Spleen (tissue), 11 donors: ENCODE results near the gene F2RL3. TPM values are rescaled to one million over a fixed set of nuclear protein-coding genes. Genes with fewer than 3 reads are reported as not detected.

ENCODE experiments used
- DNase-seq: peaks from one replicate; pipeline ENCODE4 v3.0.0-alpha.2; 2020
- H3K27ac ChIP-seq, 8 donors: fragments of 200-600 bp; sonication (generic) in 7 of 8; 1 replicate in 4 of 8; 2 replicates in 4 of 8; pipeline versions ENCODE4 v1.5.0 to v1.8.0; 2016 to 2021; ENCODE audit warnings: inconsistent platforms in 4 of 8, mild to moderate bottlenecking in 4 of 8, moderate library complexity in 1 of 8
- H3K27me3 ChIP-seq, 7 donors: fragments of 200-600 bp; sonication (generic) in 6 of 7; replicated peaks in 1 of 7; 1 replicate in 4 of 7; 2 replicates in 3 of 7; pipeline versions ENCODE4 v1.5.0 to v1.8.0; 2016 to 2021; ENCODE audit warnings: inconsistent platforms in 3 of 7, mild to moderate bottlenecking in 1 of 7
- H3K36me3 ChIP-seq, 6 donors: fragments of 200-600 bp; sonication (generic) in 5 of 6; 1 replicate in 4 of 6; 2 replicates in 2 of 6; pipeline versions ENCODE4 v1.5.0 to v1.8.0; 2016 to 2021; ENCODE audit warnings: inconsistent platforms in 2 of 6
- H3K4me1 ChIP-seq, 6 donors: fragments of 200-600 bp; sonication (generic) in 5 of 6; 1 replicate in 3 of 6; 2 replicates in 3 of 6; pipeline versions ENCODE4 v1.5.0 to v1.8.0; 2016 to 2021; ENCODE audit warnings: inconsistent platforms in 3 of 6
- H3K4me3 ChIP-seq, 8 donors: fragments of 200-600 bp; sonication (generic) in 7 of 8; 1 replicate in 4 of 8; 2 replicates in 4 of 8; pipeline versions ENCODE4 v1.5.0 to v1.8.0; 2016 to 2021; ENCODE audit warnings: inconsistent platforms in 4 of 8, mild to moderate bottlenecking in 4 of 8, moderate library complexity in 2 of 8
- H3K9me3 ChIP-seq, 8 donors: fragments of 200-600 bp; sonication (generic) in 7 of 8; 1 replicate in 4 of 8; 2 replicates in 4 of 8; pipeline versions ENCODE4 v1.5.0 to v1.8.0; 2016 to 2021; ENCODE audit warnings: inconsistent platforms in 4 of 8
- CTCF ChIP-seq, 11 experiments: fragments of 200-600 bp in 7 of 11; fragments of 450-650 bp in 4 of 11; sonication (generic) in 4 of 11; IDR thresholded peaks in 8 of 11; conservative IDR thresholded peaks in 3 of 11; 1 replicate in 7 of 11; 2 replicates in 4 of 11; pipeline versions ENCODE4 v1.4.0 to v1.8.0; 2016 to 2021; ENCODE audit warnings: antibody characterized with exemption in 11 of 11, inconsistent platforms in 4 of 11, mild to moderate bottlenecking in 1 of 11
- POLR2A ChIP-seq, 3 donors: fragments of 450-650 bp; IDR thresholded peaks; one replicate each; pipeline ENCODE4 v1.5.1; 2017; ENCODE audit warnings: antibody characterized with exemption in 3 of 3, mild to moderate bottlenecking in 1 of 3
- POLR2AphosphoS5 ChIP-seq, 3 donors: sonication (generic); formaldehyde crosslinking; IDR thresholded peaks; one replicate each; pipeline ENCODE4 v1.5.1; 2017; ENCODE audit warnings: antibody characterized with exemption in 3 of 3
- WGBS, 5 donors: extraction: QIAGEN DNeasy Blood & Tissue Kit in 3 of 5; methylation state at CpG; one replicate each; pipeline versions ENCODE4 v1.1.5 to v1.1.7; 2013 to 2018; 5-methylcytosine and 5-hydroxymethylcytosine counted together
- intact Hi-C: fragments of 100-400 bp; cut with DNase I; formaldehyde crosslinking; loops from one replicate; pipeline ENCODE4 v1.15.0; 2023; ENCODE audit warnings: low total_unique reads
- polyA plus RNA-seq, 3 donors: library from polyadenylated mRNA; stranded (reverse); fragments of 200-250 nt; gene quantifications; one replicate each; pipeline ENCODE4 v1.2.1, GENCODE V29; 2013
- total RNA-seq, 7 donors: library from RNA; depleted of rRNA in 3 of 7; stranded (reverse); fragments of >200 nt in 3 of 7; fragmentation: NEBNext Ultra II Directional in 4 of 7; extraction: Animal tissue kit (Norgen Biotek cat#: 25700) in 4 of 7; gene quantifications; one replicate each; pipeline versions ENCODE4 v1.1.0 to v1.2.1, GENCODE V29; 2016 to 2021
- donor health status: healthy with polysubstance abuse.
- donor health status: DM: no; HTN: no; CAD: no; lungs with moderate emphysema.
- donor health status: DM: no; HTN: no; CAD: no.
- donor health status: Bipolar disorder and iron deficiency.
- donor health status: healthy.
- donor health status: DM: no; HTN: no; CAD: no.
- donor health status: DM: yes; HTN: yes; CAD: no.

F2RL3 gene
- total and polyA plus RNA-seq, 10 donors: 0.48 to 5.4 (median 1.8) TPM

DNA sequence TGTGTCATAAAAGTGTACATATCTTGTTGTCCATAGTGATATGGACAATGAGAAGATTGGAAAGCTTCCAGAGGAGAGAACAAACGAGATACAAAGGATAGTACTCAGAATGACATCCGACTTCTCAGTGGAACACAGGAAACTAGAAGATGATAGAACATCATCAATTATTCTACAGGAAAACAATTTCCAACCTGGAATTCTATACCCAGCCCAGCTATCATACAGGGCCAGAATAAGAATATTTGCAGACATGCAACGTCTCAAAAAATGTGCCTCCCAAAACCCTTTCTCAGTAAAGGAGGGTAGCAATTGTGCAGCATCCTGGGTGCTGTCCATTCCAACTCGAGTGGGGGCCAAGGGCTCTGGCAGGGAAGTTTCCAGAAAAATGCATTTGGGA lies 24.0 kb downstream of the F2RL3 start:
- peaks cover 6 to 51% (median 46%) of the 10 kb centered on the region in 8 donors for H3K9me3 ChIP-seq
- no peak overlapping the region for H3K27ac ChIP-seq
- no peaks in the 10 kb centered on the region for H3K4me1 ChIP-seq
- H3K36me3 ChIP-seq: no peaks in the 10 kb centered on the region
- peaks cover 0 to 5% (median 0%) of the 10 kb centered on the region in 7 donors for H3K27me3 ChIP-seq
- DNase-seq: no peak
- H3K4me3 ChIP-seq: no peak overlapping the region
- intact Hi-C loops: no loop called here
- TF ChIP-seq POLR2AphosphoS5 (IDR thresholded peaks at IDR 0.05): no peak
- TF ChIP-seq POLR2A (IDR thresholded peaks at IDR 0.05): no peak
- no peak for TF ChIP-seq CTCF (IDR thresholded peaks at IDR 0.05 in 8 of 11, conservative IDR thresholded peaks at IDR 0.05 in 3 of 11)
- 72 to 89% (median 74%) methylated on average over 4 of the region's 4 CpGs for WGBS, 5 donors

DNA sequence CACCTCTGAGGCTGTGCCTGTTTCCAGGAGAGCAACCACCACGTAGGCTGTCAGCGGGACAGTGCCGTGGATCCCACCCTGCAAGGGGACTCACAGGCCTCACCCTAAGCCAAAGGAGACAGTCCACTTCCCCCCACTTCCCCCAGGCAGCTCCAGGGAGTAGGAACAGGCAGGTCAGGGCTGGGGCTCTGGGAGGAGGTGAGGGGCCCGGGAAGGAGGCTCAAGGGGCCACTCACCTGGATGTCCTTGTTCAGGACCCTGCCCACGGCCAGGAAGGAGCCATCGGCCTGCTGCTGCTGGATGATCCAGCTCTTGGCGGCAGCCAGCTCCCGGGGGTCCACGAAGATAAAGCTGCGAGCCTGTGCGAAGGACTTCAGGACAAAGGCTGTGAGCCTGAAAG lies 25.6 kb downstream of the F2RL3 start:
- TF ChIP-seq CTCF (IDR thresholded peaks at IDR 0.05 in 8 of 11, conservative IDR thresholded peaks at IDR 0.05 in 3 of 11): no peak
- no peak for TF ChIP-seq POLR2A (IDR thresholded peaks at IDR 0.05)
- no peak for TF ChIP-seq POLR2AphosphoS5 (IDR thresholded peaks at IDR 0.05)

GRCh38 chr19:16915135-16915534 lies 26.3 kb downstream of the F2RL3 start:
- DNase-seq: peak; percentile 4

More for the DNA sequence above, 25.6 kb downstream of the F2RL3 start:
- H3K27ac ChIP-seq: no peak overlapping the region
- H3K9me3 ChIP-seq: peaks cover 6 to 58% (median 52%) of the 10 kb centered on the region in 8 donors
- peak; percentile 51 for DNase-seq
- WGBS, 5 donors: 86 to 94% (median 89%) methylated on average over 11 of the region's 11 CpGs
- H3K36me3 ChIP-seq: no peaks in the 10 kb centered on the region
- H3K4me3 ChIP-seq: no peak overlapping the region
- H3K27me3 ChIP-seq: peaks cover 0 to 5% (median 0%) of the 10 kb centered on the region in 7 donors
- intact Hi-C loops: no loop called here
- H3K4me1 ChIP-seq: no peaks in the 10 kb centered on the region

DNA sequence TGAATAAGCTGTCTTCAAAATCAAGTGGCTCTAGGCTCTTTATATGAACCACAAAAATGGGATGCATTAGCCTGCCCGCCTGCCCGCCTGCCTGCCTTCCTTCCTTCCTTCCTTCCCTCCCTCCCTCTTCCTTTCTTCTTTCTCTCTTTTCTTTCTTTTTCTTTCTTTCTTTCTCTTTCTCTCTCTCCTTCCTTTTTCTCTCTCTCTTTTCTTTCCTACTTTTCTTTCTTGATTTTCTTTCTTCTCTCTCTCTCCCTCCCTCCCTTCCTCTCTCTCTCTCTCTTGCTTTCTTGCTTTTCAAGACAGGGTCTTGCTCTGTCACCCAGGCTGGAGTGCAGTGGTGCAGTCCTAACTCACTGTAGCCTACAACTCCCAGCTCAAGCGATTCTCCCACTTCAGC lies 26.9 kb downstream of the F2RL3 start:
- Histone ChIP-seq H3K27ac (no peak overlapping the region), H3K27me3 (peaks cover 0 to 5% (median 0%) of the 10 kb centered on the region in 7 donors), H3K4me3 (no peak overlapping the region), H3K4me1 (no peaks in the 10 kb centered on the region), H3K36me3 (no peaks in the 10 kb centered on the region), H3K9me3 (peaks cover 6 to 61% (median 57%) of the 10 kb centered on the region in 8 donors)
- intact Hi-C loops: no loop called here
- TF ChIP-seq POLR2AphosphoS5 (IDR thresholded peaks at IDR 0.05) (no peak), POLR2A (IDR thresholded peaks at IDR 0.05) (no peak), CTCF (IDR thresholded peaks at IDR 0.05 in 8 of 11, conservative IDR thresholded peaks at IDR 0.05 in 3 of 11) (no peak)
- 52 to 71% (median 58%) methylated on average over 3 of the region's 3 CpGs for WGBS, 5 donors
- peak; percentile 15 for DNase-seq

More at GRCh38 chr19:16915135-16915534, 26.3 kb downstream of the F2RL3 start:
- intact Hi-C loops: no loop called here
- H3K4me3 ChIP-seq: no peak overlapping the region
- peaks cover 6 to 64% (median 57%) of the 10 kb centered on the region in 8 donors for H3K9me3 ChIP-seq
- H3K27me3 ChIP-seq: peaks cover 0 to 5% (median 0%) of the 10 kb centered on the region in 7 donors
- no peak overlapping the region for H3K27ac ChIP-seq
- H3K36me3 ChIP-seq: no peaks in the 10 kb centered on the region
- 54 to 72% (median 66%) methylated on average over 3 of the region's 3 CpGs for WGBS, 5 donors
- TF ChIP-seq POLR2A (IDR thresholded peaks at IDR 0.05) (no peak), POLR2AphosphoS5 (IDR thresholded peaks at IDR 0.05) (no peak), CTCF (IDR thresholded peaks at IDR 0.05 in 8 of 11, conservative IDR thresholded peaks at IDR 0.05 in 3 of 11) (no peak)
- H3K4me1 ChIP-seq: no peaks in the 10 kb centered on the region
